Measurements from ENCODE around the gene CAMKK1. TPM values are rescaled to one million over a fixed set of nuclear protein-coding genes. Genes with fewer than 3 reads are reported as not detected.

CAMKK1 gene
- total and polyA plus RNA-seq, 9 of the 15 experiments (the other 6 are each of a cell fraction or from before 2014, with no cell fraction given) = 0.34 to 7.5 (median 4.9) TPM

DNA sequence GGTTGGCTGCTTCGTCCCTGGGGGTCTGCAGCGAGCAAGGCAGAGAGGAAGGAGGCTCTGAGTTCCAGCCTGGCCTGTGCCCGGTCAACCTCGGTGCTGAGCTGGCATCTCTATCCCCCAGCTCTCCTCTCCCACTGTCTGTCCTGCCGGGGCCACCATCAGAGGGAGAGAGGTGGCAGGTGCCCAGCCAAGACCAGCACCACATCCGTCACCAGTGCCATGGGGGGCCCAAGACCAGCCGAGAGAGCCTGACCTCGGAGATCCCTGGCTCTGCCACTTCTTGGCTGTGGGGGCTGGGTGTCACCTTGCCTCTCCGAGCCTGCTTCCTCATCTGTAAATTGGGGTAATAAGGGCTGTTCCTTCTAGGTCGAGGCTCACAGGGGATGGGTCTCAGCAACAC lies 24.0 kb upstream of the CAMKK1 start:
- 15% methylated on average over 5 of the region's 10 CpGs for WGBS (ENCODE audit: insufficient coverage, low coverage, missing lambda C conversion rate)
- ChIA-PET CTCF (ENCODE audit: low intra/inter-chr PET ratio) (no interaction called here), POLR2A (interaction anchor here (0.6 to 1.3 kb wide), 6 partner anchors 9 to 483 kb away, joined by 3 to 6 read pairs (median 4); no protein-coding TSS in a partner anchor)
- no peaks in the 10 kb centered on the region for H3K9me3 ChIP-seq (replicated peaks; ENCODE audit: control insufficient read depth, insufficient read depth, low read depth, low read length)
- no peak for DNase-seq (ENCODE audit: extremely low read depth in 1 of 4, low spot score in 3 of 4)
- peak; percentile 57; the same call in 1 of the 2 replicates for TF ChIP-seq NFRKB (IDR thresholded peaks at IDR 0.05; ENCODE audit: low read depth)
- TF ChIP-seq, protein P1, sequence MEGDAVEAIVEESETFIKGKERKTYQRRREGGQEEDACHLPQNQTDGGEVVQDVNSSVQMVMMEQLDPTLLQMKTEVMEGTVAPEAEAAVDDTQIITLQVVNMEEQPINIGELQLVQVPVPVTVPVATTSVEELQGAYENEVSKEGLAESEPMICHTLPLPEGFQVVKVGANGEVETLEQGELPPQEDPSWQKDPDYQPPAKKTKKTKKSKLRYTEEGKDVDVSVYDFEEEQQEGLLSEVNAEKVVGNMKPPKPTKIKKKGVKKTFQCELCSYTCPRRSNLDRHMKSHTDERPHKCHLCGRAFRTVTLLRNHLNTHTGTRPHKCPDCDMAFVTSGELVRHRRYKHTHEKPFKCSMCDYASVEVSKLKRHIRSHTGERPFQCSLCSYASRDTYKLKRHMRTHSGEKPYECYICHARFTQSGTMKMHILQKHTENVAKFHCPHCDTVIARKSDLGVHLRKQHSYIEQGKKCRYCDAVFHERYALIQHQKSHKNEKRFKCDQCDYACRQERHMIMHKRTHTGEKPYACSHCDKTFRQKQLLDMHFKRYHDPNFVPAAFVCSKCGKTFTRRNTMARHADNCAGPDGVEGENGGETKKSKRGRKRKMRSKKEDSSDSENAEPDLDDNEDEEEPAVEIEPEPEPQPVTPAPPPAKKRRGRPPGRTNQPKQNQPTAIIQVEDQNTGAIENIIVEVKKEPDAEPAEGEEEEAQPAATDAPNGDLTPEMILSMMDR (IDR thresholded peaks at IDR 0.05 in 2 of 3, conservative IDR thresholded peaks at IDR 0.05 in 1 of 3; ENCODE audit: insufficient read depth in 2 of 3, low read depth in 1 of 3, low read length in 3 of 3) = no peak
- TF ChIP-seq, protein P2, sequence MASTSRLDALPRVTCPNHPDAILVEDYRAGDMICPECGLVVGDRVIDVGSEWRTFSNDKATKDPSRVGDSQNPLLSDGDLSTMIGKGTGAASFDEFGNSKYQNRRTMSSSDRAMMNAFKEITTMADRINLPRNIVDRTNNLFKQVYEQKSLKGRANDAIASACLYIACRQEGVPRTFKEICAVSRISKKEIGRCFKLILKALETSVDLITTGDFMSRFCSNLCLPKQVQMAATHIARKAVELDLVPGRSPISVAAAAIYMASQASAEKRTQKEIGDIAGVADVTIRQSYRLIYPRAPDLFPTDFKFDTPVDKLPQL (IDR thresholded peaks at IDR 0.05; ENCODE audit: extremely low read depth, insufficient read length) = no peak
- TF ChIP-seq, protein P3, sequence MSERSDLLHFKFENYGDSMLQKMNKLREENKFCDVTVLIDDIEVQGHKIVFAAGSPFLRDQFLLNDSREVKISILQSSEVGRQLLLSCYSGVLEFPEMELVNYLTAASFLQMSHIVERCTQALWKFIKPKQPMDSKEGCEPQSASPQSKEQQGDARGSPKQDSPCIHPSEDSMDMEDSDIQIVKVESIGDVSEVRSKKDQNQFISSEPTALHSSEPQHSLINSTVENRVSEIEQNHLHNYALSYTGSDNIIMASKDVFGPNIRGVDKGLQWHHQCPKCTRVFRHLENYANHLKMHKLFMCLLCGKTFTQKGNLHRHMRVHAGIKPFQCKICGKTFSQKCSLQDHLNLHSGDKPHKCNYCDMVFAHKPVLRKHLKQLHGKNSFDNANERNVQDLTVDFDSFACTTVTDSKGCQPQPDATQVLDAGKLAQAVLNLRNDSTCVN (CRISPR knock-in tag; IDR thresholded peaks at IDR 0.05) = no peak
- TF ChIP-seq, protein P4, sequence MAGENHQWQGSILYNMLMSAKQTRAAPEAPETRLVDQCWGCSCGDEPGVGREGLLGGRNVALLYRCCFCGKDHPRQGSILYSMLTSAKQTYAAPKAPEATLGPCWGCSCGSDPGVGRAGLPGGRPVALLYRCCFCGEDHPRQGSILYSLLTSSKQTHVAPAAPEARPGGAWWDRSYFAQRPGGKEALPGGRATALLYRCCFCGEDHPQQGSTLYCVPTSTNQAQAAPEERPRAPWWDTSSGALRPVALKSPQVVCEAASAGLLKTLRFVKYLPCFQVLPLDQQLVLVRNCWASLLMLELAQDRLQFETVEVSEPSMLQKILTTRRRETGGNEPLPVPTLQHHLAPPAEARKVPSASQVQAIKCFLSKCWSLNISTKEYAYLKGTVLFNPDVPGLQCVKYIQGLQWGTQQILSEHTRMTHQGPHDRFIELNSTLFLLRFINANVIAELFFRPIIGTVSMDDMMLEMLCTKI (IDR thresholded peaks at IDR 0.05; ENCODE audit: partially characterized antibody) = no peak
- TF ChIP-seq, protein P5, sequence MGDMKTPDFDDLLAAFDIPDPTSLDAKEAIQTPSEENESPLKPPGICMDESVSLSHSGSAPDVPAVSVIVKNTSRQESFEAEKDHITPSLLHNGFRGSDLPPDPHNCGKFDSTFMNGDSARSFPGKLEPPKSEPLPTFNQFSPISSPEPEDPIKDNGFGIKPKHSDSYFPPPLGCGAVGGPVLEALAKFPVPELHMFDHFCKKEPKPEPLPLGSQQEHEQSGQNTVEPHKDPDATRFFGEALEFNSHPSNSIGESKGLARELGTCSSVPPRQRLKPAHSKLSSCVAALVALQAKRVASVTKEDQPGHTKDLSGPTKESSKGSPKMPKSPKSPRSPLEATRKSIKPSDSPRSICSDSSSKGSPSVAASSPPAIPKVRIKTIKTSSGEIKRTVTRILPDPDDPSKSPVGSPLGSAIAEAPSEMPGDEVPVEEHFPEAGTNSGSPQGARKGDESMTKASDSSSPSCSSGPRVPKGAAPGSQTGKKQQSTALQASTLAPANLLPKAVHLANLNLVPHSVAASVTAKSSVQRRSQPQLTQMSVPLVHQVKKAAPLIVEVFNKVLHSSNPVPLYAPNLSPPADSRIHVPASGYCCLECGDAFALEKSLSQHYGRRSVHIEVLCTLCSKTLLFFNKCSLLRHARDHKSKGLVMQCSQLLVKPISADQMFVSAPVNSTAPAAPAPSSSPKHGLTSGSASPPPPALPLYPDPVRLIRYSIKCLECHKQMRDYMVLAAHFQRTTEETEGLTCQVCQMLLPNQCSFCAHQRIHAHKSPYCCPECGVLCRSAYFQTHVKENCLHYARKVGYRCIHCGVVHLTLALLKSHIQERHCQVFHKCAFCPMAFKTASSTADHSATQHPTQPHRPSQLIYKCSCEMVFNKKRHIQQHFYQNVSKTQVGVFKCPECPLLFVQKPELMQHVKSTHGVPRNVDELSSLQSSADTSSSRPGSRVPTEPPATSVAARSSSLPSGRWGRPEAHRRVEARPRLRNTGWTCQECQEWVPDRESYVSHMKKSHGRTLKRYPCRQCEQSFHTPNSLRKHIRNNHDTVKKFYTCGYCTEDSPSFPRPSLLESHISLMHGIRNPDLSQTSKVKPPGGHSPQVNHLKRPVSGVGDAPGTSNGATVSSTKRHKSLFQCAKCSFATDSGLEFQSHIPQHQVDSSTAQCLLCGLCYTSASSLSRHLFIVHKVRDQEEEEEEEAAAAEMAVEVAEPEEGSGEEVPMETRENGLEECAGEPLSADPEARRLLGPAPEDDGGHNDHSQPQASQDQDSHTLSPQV (IDR thresholded peaks at IDR 0.05) = 0 out of 2 replicates have a peak, but pooled peaks have one; percentile 1
- TF ChIP-seq, protein P6, sequence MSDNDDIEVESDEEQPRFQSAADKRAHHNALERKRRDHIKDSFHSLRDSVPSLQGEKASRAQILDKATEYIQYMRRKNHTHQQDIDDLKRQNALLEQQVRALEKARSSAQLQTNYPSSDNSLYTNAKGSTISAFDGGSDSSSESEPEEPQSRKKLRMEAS (CRISPR knock-in tag; IDR thresholded peaks at IDR 0.05) = 0 out of 2 replicates have a peak, but pooled peaks have one; percentile 7
- H3K27ac ChIP-seq (ENCODE audit: extremely low read depth, low read depth, low read length) = peak overlapping the region; percentile 81
- H3K4me3 ChIP-seq = peak overlapping the region; percentile 55
- peaks cover 7% of the 10 kb centered on the region; the same call in 1 of the 3 replicates for H3K36me3 ChIP-seq (ENCODE audit: control insufficient read depth, insufficient read depth, low read length)
- in situ Hi-C loops (cut with MboI) (loop anchor here (10.0 kb wide), 1 partner anchor 88 kb away; no protein-coding TSS in a partner anchor), intact Hi-C loops (cut with micrococcal nuclease) (no loop called here)
- peaks cover 6% of the 10 kb centered on the region for H3K9me1 ChIP-seq (ENCODE audit: control insufficient read depth, insufficient read depth, low read length)
- 0 out of 2 replicates have a peak, but pooled peaks cover 9% of the 10 kb centered on the region for H4K20me1 ChIP-seq (replicated peaks; ENCODE audit: control insufficient read depth, insufficient read depth, low read length)
- no peaks in the 10 kb centered on the region for H3K27me3 ChIP-seq (ENCODE audit: control insufficient read depth in 2 of 2, insufficient read depth in 2 of 2, low read length in 2 of 2)
- ATAC-seq = peak; percentile 5
- peak overlapping the region; percentile 74 for H2AFZ ChIP-seq (ENCODE audit: low read depth, low read length)
- peak overlapping the region; percentile 56 for H3K4me2 ChIP-seq (ENCODE audit: insufficient read depth, low read length)
- H3K79me2 ChIP-seq (ENCODE audit: control insufficient read depth, insufficient read depth, low read length) = peaks cover 42% of the 10 kb centered on the region
- H3K9ac ChIP-seq (ENCODE audit: insufficient read depth in 1 of 2, low read depth in 2 of 2, low read length in 2 of 2) = peak overlapping the region; percentile 18 to 56; a peak in 3 of 4 replicates
- FAIRE-seq = no peak
- BruUV-seq (replicated peaks) = no TSS peak
- H3K4me1 ChIP-seq (replicated peaks in 1 of 2; ENCODE audit: control insufficient read depth in 2 of 2, insufficient read depth in 2 of 2, low read length in 2 of 2) = peaks cover 37 to 64% of the 10 kb centered on the region in 2 experiments
